ENCODE measurements around the gene AKAP1.

Gene AKAP1

GRCh38 chr17:57125406-57125805, 40.4 kb downstream of the AKAP1 start:
- TF ChIP-seq CTCF (IDR thresholded peaks at IDR 0.05; ENCODE audit: low read depth, low read length, missing control alignments) = no peak
- Histone ChIP-seq H3K36me3 (replicated peaks) (peaks cover 4% of the 10 kb centered on the region), H3K27me3 (replicated peaks) (no peaks in the 10 kb centered on the region), H3K4me3 (ENCODE audit: low read depth, low read length) (no peak overlapping the region), H3K27ac (no peak overlapping the region)
- in situ Hi-C loops (cut with HindIII; ENCODE audit: low pct_ligation_motif_present, low sequenced_read_pairs) = loop anchor here (25.0 kb wide), 1 partner anchor 637 kb away; no protein-coding TSS in a partner anchor
- no peak for DNase-seq

DNA sequence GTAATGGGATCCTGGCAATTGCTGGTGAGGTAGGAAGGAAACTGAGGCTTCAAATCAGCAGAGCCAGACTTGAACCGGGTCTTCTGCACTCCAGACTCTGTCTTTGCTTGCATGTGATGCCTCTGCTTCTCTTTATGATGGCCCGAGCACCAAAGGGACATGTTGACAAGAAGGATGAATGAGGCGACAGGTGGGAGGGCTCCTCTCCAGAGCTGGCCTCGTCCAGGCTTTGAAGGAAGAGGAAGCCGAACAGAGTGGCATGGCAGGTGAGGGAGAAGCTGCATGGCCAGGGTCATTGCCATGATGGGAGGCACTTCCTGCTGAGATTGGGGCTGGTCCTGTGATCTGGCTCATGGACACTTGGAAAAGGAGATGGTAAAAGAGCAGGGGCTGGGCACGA, 40.8 kb downstream of the AKAP1 start:
- Histone ChIP-seq H3K27ac (no peak overlapping the region), H3K4me3 (ENCODE audit: low read depth, low read length) (no peak overlapping the region), H3K27me3 (replicated peaks) (no peaks in the 10 kb centered on the region), H3K36me3 (replicated peaks) (peaks cover 4% of the 10 kb centered on the region)
- in situ Hi-C loops (cut with HindIII; ENCODE audit: low pct_ligation_motif_present, low sequenced_read_pairs) = loop anchor here (25.0 kb wide), 1 partner anchor 636 kb away; no protein-coding TSS in a partner anchor
- TF ChIP-seq CTCF (IDR thresholded peaks at IDR 0.05; ENCODE audit: low read depth, low read length, missing control alignments) = no peak
- DNase-seq = no peak

GRCh38 chr17:57130708-57131461, 45.8 kb downstream of the AKAP1 start:
- in situ Hi-C loops (cut with HindIII; ENCODE audit: low pct_ligation_motif_present, low sequenced_read_pairs) = loop anchor here (25.0 kb wide), 1 partner anchor 631 kb away; no protein-coding TSS in a partner anchor
- Histone ChIP-seq H3K4me3 (ENCODE audit: low read depth, low read length) (peak overlapping the region; percentile 29), H3K27me3 (replicated peaks) (no peaks in the 10 kb centered on the region), H3K36me3 (replicated peaks) (no peaks in the 10 kb centered on the region), H3K27ac (no peak overlapping the region)
- DNase-seq = peak; percentile 77
- peak; percentile 81 for TF ChIP-seq CTCF (IDR thresholded peaks at IDR 0.05; ENCODE audit: low read depth, low read length, missing control alignments)

DNA sequence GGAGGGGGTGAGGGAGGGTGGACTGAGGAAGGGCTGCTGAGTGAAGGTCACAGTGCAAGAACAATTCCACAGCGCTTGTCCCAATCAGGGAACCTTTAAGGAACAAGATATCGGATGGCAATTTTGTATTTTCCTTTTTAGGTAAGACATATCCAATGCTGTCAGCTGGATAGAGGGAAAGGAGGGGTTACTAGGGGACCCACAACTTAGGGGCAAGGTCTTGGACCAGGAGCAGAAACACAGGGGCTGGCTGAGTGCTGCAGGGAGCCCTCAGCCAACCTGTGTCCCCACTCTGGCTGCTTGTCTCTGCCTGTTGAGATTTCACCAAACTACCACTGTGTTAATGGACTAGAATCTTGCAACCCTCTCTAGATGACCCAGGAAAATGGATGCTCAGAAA, 47.6 kb downstream of the AKAP1 start:
- Histone ChIP-seq H3K27me3 (replicated peaks) (no peaks in the 10 kb centered on the region), H3K36me3 (replicated peaks) (no peaks in the 10 kb centered on the region), H3K27ac (no peak overlapping the region), H3K4me3 (ENCODE audit: low read depth, low read length) (no peak overlapping the region)
- in situ Hi-C loops (cut with HindIII; ENCODE audit: low pct_ligation_motif_present, low sequenced_read_pairs) = loop anchor here (25.0 kb wide), 1 partner anchor 630 kb away; no protein-coding TSS in a partner anchor
- no peak for DNase-seq
- TF ChIP-seq CTCF (IDR thresholded peaks at IDR 0.05; ENCODE audit: low read depth, low read length, missing control alignments) = no peak

DNA sequence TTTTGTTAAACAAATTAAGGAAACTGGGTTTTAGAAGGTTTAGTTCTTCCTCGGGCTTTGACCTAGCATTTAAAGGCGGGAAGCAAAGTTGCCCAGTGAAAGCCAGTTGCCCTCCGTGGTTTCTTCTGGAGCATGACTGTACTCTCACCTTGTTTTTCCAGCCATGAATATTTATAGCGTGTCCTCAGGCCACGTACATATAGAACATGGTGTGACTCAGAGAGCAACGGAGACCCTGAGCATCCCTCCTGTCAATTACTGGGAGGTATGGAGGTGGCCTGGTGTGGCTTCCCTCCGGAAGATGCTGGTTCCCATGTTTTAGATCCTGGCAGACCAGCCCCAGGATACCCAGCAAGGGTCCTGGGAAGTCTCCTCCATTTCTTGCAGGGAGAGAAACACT, 48.4 kb downstream of the AKAP1 start:
- H3K36me3 ChIP-seq (replicated peaks) = no peaks in the 10 kb centered on the region
- no peak for DNase-seq
- H3K4me3 ChIP-seq (ENCODE audit: low read depth, low read length) = no peak overlapping the region
- TF ChIP-seq CTCF (IDR thresholded peaks at IDR 0.05; ENCODE audit: low read depth, low read length, missing control alignments) = no peak
- in situ Hi-C loops (cut with HindIII; ENCODE audit: low pct_ligation_motif_present, low sequenced_read_pairs) = loop anchor here (25.0 kb wide), 1 partner anchor 629 kb away; no protein-coding TSS in a partner anchor
- no peaks in the 10 kb centered on the region for H3K27me3 ChIP-seq (replicated peaks)
- H3K27ac ChIP-seq = no peak overlapping the region
